Myocyte (in vitro differentiated cells): ENCODE data around the gene TBC1D21. TPM values are rescaled to one million over a fixed set of nuclear protein-coding genes. Genes with fewer than 3 reads are reported as not detected.
A peak's percentile ranks its signal among the peaks of the same experiment; 100 is the strongest.

Experiments used
- DNase-seq: peaks from one replicate; pipeline ENCODE4 v3.0.0-alpha.2; 2012; ENCODE audit warnings: low read depth
- total RNA-seq: library from RNA; depleted of rRNA; stranded (reverse); fragments of >200 nt; gene quantifications from 2 replicates; pipeline ENCODE4 v1.2.3, GENCODE V29; 2014

The TBC1D21 gene
- total RNA-seq, 1 donor from 2014 or later: not detected

DNA sequence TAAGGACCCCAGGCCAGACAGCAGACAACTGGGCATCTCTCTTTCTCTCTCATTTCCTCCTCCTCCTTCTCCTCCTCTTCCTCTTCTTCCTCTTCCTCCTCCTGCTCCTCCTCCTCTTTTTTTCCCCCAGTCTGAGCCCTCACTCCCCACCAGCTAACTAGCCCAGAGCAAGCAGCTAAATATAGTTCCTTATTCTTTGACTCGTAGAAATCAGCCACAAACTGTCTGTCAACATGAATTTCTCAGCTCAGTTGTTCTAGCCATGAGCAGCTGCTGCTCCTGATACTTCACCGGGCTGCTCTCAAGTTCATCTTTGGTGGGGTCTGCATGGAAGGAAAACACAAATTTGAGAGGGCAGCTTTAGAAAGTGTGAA is 33.7 kb downstream of the TBC1D21 start:
- peak; percentile 81 for DNase-seq

DNA sequence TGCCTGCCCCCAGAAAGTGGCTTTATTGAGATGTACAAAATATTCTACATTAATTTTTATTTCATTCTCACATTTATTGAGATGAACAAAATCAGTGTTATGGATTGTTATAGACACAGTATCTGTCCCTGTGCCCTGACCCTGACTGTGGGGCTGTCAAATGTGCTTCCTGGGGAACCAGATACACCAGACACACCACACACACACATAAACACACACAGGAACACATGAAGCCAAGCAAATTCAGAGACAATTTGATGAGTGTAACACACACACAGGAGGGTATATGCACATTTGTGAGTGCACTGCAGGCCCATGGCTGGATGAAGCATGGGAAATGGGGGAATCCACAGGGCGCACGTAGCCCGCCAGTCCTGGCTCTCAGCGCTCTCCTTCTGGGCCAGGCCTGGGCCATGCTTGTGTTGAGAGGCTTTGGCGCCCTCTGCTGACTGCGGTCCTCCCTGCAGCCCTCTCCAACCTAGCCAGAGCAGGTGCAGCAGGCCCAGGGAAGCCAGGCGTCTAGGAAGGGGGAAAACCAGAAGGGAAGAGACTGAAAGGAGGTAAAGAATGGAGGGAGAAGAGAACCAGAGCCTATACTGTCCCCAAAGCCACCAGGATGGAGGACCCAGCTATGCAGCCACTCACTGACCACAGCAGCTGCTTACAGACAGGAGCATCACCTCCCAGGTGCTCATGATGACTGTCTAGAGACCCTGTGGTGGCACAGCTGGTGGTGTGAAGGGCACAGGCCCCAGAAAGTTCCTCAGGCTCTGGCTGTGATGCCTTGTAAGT is 34.9 kb downstream of the TBC1D21 start:
- DNase-seq: peak; percentile 78

DNA sequence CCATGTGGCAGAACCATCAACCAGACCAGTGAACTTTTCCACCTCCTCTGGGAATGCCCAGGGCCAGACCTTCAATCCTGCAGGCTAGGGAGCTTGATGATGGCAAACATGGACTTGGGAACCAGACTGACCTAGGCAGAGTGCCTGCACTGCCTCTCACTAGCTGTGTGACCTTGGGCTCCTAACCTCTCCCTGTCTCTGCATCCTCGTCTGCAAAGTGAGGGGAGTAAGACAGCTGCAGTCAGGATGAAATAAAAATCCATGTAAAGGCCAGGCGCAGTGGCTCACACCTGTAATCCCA is 35.4 kb downstream of the TBC1D21 start:
- DNase-seq: no peak

DNA sequence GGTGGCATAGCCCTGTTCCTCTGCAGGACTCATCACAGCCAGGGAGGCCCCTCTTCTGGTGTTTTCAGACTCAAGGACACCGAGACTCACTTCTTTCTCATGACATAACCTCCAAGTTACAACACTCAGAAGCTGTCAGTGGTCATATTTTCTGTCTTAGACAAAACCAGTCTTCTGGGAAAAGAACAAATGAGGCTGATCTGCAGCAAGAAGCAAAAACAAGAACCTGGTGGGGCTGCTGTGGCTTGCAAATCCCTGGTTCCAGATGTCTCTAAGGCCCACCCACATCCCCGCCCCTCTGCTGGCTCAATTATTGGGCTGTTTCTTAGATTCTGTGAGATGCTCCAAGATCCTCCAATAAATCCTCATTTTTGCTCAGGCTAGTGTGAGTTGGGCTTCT is 36.3 kb downstream of the TBC1D21 start:
- no peak for DNase-seq

DNA sequence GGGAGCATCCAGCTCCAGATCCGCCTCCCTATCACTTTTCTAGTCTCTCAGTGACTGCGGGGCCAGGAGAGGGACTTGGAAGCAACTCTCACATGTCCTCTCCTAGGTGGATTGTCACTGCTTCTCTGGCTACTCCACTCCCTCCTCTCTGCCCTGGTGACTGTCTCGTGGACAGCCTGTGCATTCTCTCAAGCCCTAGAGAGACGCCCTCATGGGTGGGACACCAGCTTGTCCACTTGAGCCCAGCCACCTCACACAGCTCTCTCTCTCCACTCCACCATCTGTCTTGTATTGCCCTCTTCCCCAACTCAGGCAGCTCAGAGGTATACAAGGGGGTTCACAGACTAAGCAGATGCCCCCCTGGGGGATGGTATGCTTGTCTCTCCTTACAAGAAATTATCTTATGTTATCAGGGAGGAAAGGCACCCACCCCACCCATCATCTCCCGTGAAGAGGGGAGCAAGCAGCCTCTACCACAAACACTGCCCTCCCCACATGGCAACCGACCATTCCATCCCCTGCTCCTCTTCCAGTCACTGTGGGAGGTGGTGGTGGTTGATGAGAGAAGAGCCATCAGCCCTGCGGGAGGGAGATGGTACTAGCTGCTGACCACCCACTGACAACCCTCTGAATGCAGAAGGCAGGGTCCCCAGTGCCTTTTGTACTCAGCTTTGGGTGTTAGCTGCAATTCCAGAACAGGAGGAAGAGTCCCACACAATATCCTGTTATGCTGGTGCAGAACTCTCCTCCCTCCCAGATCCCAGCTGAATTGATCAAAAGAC is 37.3 kb downstream of the TBC1D21 start:
- no peak for DNase-seq

DNA sequence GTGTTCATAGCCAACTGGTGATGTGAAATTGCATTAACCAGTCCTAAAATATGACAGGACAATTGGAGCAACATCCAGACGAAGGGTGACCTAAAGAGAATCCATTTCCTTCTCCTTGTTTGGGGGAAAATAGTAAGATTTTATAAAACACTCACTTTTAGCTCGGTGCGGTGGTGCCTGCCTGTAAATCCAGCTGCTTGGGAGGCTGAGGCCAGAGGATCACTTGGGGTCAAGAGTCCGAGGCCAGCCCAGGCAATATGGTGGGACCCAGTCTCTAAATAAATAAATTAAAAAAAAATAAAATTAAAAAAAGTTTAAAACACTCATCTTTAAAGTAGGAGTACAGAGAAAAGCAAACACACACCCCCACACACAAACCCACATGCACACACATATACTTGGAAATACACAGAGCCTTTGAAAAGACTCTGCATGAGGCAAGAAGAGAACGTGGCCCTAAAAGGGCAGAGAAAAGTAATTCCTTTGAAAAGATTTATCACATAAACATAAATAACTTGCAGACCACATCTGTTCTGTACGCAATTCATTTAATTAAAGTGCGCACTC is 38.7 kb downstream of the TBC1D21 start:
- no peak for DNase-seq

DNA sequence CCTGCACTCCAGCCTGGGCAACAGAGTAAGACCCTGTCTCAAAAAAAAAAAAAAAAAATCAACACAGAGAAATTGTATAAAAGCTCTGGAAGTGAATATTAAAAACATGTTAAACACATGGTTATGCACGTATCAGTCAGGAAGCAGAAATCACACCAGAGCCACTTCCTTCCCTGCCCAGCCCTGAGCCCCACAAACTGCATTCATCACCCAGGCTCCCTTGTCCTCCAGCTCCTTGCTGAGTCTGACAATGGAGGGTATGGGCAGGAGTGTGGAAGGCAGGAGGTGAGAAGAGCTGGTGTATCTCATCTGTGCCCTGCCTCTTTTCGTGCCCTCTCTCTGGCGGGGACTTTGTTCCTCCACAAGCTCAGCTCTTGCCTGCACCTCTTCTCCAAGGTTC is 40.8 kb downstream of the TBC1D21 start:
- no peak for DNase-seq

DNA sequence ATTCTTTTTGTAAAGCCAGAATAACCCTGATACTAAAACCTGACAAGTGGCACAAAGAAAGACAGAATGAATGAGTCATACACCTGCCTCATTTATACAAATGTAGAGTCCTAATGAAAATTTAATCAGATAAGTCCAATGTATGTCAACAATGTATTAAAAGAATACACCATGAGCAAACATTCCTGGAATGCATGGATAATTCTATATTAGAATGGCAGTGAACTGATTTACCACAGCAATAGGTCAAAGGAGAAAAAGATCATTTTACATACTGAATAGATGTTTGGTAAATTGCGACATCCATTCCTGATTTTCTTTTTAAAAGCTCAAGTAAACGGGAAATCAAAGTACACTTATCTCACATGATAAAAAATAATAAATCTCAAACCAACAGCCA is 41.7 kb downstream of the TBC1D21 start:
- no peak for DNase-seq

DNA sequence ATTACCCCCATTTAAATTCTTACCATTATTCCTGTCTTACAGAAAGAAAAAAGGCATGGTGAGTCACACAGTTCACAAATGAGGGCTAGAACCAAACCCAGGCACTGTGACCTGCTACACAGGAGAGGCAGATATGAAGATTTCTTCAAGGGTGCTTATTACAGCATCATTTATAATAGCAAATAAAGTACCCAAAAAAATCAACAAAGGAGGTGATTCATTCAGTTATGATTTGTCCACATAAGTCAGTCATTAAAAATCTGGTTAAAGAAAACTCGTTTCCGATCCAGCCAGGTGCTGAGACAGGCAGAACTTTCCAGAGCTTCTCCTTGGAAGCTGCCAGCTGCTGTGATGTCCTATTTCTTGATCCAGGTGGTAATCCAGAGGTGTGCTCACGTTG is 45.4 kb downstream of the TBC1D21 start:
- DNase-seq: no peak

DNA sequence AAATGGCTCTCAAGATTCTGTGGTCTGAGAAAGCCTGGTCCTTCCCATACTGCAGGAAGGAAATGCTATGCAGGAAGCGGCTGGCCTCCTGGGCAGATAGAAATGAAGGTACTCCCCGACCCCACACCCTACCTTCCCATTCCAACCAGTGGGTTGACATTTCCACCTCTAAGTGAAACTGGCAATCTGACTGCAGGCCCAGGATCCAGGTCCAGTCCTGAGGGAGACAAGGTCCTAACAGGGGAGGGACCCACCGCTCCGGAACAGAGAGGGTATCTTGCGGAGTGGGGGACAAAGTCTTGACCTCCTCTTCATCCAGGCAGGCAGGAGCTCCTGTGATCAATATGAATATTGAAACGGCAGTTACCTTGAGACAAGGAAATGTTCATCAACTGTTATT is 46.3 kb downstream of the TBC1D21 start:
- no peak for DNase-seq

DNA sequence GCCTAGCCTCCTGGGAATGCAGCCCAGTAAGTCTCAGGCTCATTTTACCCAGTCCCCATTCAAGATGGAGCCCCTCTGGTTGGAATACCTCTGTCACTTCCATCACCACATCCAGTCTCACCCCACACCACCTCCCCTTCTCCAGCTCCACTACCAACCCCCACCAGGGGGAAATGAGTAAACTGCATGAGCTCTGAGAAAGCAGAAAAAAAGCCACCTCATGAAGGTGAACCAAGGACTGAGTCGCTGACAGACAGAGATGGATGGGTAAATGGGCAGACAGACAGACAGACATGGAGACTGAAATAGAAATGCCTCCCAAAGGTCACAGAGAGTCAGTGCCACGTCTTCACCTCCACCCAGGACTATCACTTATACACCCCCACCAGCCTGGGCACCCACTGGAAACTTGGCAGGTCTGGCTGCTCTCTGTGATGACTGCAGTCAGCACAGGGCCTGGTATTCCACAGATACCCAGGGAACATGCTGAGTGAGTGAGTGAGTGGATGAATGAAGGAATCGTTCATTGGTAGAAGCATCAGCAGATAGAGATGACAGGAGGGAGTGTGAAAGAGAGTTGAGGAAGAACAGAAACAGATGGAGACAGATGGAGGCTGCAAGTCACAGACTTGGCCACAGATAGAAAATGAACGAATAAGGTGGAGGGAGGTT is 48.0 kb downstream of the TBC1D21 start:
- no peak for DNase-seq

DNA sequence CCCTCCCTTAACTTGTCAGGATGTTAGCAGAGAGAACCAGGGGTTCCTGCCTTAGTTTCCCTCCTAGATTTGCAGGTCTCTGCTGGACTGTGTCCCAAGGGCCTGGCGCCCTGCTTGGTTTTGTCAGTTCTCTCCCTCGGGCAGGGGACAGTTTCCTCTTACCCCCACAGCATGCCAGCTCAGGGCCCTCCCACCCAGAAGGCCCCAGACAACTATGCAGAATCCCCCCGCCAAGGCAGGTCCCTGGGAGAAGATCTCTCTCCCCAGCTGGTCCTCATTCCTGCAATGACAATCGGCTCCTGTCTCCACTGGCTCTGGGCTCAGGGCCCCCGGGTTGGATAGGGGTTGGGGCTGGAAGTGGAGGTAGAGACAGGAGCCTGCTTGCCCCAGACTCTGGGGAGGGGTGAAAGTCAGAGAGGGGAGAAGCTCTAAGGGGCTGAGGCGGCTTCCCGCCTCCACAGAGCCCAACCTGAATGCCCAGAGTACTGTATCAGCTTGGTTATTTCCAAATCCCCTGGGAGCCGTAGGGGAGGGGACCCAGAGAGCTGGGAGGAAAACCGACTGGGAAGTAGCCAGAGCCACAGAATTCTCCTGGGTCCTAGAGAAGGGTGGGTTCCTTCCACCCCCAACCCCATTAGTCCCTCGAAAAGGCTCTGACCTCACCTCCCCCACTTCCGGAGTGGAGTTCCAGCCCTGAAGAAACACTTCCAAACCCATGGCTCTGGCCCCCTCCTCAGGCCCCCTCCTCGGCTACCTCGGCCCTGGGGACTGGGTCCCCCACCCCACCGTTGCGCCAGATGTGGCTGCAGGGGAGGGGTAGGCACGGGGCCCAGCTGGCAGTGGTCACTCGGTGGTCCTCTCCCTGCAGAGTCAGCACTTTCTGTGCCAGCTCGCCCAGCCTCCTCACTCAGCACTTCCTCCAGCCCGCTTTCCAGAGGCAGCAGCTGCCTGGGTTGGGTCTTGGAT is 49.1 kb downstream of the TBC1D21 start:
- DNase-seq: peak; percentile 80

DNA sequence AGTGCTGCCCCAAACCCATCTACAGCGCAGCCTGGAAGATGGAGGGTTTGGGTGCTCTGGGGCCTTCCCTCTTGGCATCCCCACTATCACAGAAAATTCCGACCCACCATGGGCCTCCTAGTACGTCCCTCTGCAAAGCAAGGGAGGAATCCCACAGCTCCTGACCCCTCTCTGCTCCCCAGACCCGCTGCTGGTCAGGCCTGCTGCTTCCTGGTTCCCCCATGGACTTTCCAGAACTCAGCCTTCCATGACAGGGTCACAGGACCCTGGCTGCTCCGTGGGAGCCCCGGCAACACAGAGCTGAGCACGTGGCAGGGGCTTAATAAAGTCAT is 49.8 kb downstream of the TBC1D21 start:
- DNase-seq: no peak

DNA sequence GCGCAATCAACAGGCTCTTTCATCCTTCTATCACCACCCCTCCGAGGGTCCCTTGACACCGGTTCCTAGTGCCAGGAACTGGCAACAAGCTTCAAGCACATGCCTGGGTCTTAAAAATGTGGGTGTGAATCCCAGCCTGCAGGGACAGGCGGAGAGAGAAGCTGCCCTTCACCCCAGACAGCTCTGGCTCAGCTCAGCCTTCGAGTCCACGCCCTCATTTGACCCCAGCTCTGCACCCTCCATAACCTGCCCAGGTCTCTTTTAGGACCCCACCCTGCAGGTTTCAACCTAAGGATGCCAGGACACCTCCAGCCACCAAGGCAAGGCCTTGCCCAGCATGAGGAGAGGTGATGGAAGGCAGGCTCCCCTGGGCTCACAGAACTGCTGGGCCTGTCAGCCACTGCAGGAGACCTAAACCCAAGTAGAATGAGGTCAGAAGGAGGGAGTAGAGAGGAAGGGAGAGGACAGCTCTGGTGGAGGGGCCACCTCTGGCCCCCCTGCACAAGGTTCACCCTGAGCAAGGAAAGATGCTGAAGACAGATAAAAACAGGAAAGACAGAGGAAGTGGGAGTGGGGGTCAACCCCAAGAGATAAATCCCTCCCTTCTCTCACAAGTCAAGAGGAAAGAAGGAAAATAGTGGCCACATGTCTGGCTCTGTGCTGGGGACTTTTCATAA is 50.3 kb downstream of the TBC1D21 start:
- no peak for DNase-seq

DNA sequence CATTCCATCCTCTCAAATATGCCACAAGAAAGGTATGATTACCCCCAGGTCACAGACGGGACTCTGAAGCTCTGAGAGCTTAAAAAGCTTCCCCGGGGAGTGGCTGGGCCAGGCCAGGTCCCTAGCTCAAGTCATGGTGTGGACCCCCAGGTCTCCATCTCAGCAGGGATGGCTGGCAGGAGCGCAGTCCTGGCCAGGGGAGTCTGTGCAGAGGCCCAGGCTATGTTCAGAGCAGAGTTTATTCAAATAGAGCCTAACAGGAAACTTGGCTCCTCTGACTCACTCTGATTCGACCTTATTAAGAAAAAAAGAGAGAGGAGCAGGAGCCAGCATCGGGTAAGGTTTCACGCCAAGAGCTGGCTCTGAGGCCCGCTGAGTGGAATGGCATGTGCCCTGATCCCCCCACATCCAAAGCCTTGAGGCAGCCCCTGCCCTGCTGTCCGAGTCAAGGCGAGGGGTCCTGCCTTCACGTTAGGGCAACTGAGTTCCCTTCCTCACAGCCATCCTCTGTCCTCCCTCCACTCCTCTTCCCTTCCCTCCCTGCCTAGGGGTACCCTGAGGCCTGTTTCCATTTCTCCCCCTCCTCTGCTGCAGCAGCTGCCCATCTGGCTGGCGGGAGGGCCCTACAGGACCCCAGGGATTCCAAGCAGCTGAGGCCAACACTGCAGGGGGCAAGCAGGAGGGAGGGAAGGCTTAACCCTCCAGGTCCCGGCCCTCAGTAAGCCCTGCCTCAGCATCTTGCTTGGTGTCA is 51.0 kb downstream of the TBC1D21 start:
- DNase-seq: peak; percentile 83

DNA sequence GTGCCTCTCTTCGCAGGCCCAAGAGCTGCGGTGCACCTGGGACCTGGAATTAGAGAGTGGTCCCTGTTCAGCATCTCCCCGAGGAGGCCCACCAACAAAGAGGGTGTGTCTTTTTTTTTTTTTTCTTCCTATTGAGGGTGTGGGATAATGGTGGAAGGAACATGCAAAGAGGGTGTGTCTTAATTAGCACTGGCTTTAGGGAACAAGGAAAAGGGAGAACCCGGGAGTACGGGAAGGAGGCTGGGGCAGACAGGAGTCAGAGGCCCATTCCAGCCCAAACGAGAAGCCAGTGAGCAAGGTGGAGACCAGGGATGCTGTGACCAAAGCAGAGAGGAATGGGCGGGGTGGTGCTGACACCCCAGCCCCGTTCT is 52.5 kb downstream of the TBC1D21 start:
- no peak for DNase-seq

DNA sequence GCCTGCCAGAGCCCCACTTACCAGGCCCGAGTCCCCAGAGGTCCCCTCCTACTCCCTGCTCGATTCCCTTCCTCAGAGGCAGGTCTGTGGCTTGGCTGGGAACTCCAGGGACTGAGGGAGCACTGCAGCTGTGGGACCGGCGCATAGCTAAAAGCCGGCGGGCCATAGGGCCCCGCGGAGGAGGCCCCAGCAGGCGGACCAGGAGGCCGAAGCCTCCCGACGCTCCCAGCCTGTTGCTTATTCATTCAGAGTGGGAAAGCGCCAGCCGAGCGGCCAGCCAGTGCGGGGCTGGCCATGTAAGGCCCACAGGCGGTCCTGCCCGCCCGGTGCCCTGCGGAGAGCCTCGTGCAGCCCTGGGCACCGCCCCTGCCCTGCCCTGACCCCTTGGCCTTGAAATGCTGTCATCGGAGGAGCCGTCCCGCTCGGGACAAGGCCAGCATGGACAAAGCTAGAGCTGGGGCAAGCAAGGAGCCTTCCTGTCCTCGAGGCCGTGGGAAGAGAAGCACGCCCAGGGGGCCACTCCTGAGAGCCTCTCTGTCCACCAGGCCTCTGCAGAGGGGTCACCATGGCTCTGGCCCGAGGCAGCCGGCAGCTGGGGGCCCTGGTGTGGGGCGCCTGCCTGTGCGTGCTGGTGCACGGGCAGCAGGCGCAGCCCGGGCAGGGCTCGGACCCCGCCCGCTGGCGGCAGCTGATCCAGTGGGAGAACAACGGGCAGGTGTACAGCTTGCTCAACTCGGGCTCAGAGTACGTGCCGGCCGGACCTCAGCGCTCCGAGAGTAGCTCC is 53.0 kb downstream of the TBC1D21 start, which contains the start of gene LOXL1:
Gene LOXL1 (plus strand): TSS at position 244 of the 784 bp plus-strand sequence. CDS start 322 bp downstream, at position 566.
- DNase-seq: peak; percentile 96

DNA sequence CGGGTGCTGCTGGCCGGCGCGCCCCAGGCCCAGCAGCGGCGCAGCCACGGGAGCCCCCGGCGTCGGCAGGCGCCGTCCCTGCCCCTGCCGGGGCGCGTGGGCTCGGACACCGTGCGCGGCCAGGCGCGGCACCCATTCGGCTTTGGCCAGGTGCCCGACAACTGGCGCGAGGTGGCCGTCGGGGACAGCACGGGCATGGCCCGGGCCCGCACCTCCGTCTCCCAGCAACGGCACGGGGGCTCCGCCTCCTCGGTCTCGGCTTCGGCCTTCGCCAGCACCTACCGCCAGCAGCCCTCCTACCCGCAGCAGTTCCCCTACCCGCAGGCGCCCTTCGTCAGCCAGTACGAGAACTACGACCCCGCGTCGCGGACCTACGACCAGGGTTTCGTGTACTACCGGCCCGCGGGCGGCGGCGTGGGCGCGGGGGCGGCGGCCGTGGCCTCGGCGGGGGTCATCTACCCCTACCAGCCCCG is 53.7 kb downstream of the TBC1D21 start:
- peak; percentile 77 for DNase-seq
